Endodermal cell (in vitro differentiated cells): ENCODE measurements around the gene IZUMO4. TPM values are rescaled to one million over a fixed set of nuclear protein-coding genes. Genes with fewer than 3 reads are reported as not detected.

Source experiments
- DNase-seq: peaks from one replicate; pipeline ENCODE4 v3.0.0-alpha.2; 2017
- H3K27ac ChIP-seq: 2 replicates; pipeline ENCODE4 v1.5.1; 2013; ENCODE audit warnings: mild to moderate bottlenecking, low read depth, low read length, moderate library complexity
- H3K27me3 ChIP-seq: 2 replicates; pipeline ENCODE4 v1.6.1; 2013; ENCODE audit warnings: mild to moderate bottlenecking, low read length, moderate library complexity; ENCODE audit not compliant: insufficient read depth, control insufficient read depth, poor library complexity, severe bottlenecking
- H3K36me3 ChIP-seq: 2 replicates; pipeline ENCODE4 v1.7.0; 2013; ENCODE audit warnings: mild to moderate bottlenecking, low read length, moderate library complexity; ENCODE audit not compliant: control insufficient read depth, insufficient read depth
- H3K4me1 ChIP-seq: one replicate; pipeline ENCODE4 v1.7.0; 2013; ENCODE audit warnings: low read length; ENCODE audit not compliant: control insufficient read depth, insufficient read depth
- H3K4me3 ChIP-seq: 2 replicates; pipeline ENCODE4 v1.5.1; 2013; ENCODE audit warnings: mild to moderate bottlenecking, low read length, moderate library complexity
- H3K9ac ChIP-seq: 2 replicates; pipeline ENCODE4 v1.6.1; 2013; ENCODE audit warnings: mild to moderate bottlenecking, low read length, moderate library complexity; ENCODE audit not compliant: poor library complexity, severe bottlenecking; ENCODE audit errors: extremely low read depth
- H3K9me3 ChIP-seq: 2 replicates; pipeline ENCODE4 v1.6.1; 2013; ENCODE audit warnings: mild to moderate bottlenecking, low read length, moderate library complexity; ENCODE audit not compliant: control insufficient read depth
- H3K27ac Mint-ChIP-seq: 2 replicates; pipeline ENCODE4 v1.8.0; 2020; ENCODE audit warnings: mixed read lengths
- H3K27me3 Mint-ChIP-seq: 2 replicates; pipeline ENCODE4 v1.8.0; 2021; ENCODE audit warnings: mild to moderate bottlenecking, mixed read lengths; ENCODE audit not compliant: insufficient read depth
- H3K36me3 Mint-ChIP-seq: 2 replicates; pipeline ENCODE4 v1.8.0; 2020; ENCODE audit warnings: low read depth, mixed read lengths
- H3K4me1 Mint-ChIP-seq: 2 replicates; pipeline ENCODE4 v1.8.0; 2020; ENCODE audit warnings: mixed read lengths
- H3K4me3 Mint-ChIP-seq: 2 replicates; pipeline ENCODE4 v1.8.0; 2020; ENCODE audit warnings: mild to moderate bottlenecking, moderate library complexity, mixed read lengths
- H3K9me3 Mint-ChIP-seq: 2 replicates; pipeline ENCODE4 v1.8.0; 2020; ENCODE audit warnings: mild to moderate bottlenecking, mixed read lengths
- CTCF ChIP-seq: fragments of 200-600 bp; sonication (generic); conservative IDR thresholded peaks from 2 replicates; pipeline ENCODE4 v1.5.0; 2021; ENCODE audit warnings: antibody characterized with exemption, mild to moderate bottlenecking
- WGBS, 2 experiments: methylation state at CpG; one replicate each; pipeline versions ENCODE4 v1.1.5 to v1.1.7; 2013; ENCODE audit warnings: missing lambda C conversion rate in 2 of 2, mixed read lengths in 1 of 2; ENCODE audit not compliant: insufficient coverage in 1 of 2, insufficient read length in 1 of 2; 5-methylcytosine and 5-hydroxymethylcytosine counted together
- total RNA-seq, 2 donors: library from RNA; stranded (reverse); fragmentation: NEBNext Ultra II Directional in 1 of 2; extraction: Animal tissue kit (Norgen Biotek cat#: 25700) in 1 of 2; gene quantifications; 2 replicates in 1 of 2; 3 replicates in 1 of 2; pipeline ENCODE4 v1.2.1, GENCODE V29; 2021

IZUMO4 gene
- total RNA-seq, 2 donors from 2014 or later = 4.3 to 5.4 TPM

DNA sequence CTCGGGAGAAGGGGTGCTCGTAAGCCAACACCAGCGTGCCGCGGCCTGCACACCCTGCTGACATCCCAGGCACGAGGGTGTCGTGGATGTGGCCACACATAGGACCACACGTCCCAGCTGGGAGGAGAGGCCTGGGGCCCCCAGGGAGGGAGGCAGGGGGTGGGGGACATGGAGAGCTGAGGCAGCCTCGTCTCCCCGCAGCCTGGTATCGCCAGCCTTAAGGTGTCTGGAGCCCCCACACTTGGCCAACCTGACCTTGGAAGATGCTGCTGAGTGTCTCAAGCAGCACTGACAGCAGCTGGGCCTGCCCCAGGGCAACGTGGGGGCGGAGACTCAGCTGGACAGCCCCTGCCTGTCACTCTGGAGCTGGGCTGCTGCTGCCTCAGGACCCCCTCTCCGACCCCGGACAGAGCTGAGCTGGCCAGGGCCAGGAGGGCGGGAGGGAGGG, 2.4 kb downstream of the IZUMO4 start:
- Histone ChIP-seq H3K36me3 (peaks cover 40% of the 10 kb centered on the region), H3K9ac (no peak overlapping the region), H3K27ac (no peak overlapping the region), H3K4me1 (peaks cover 4% of the 10 kb centered on the region), H3K4me3 (no peak overlapping the region), H3K27me3 (no peaks in the 10 kb centered on the region), H3K9me3 (no peaks in the 10 kb centered on the region)
- Mint-ChIP-seq H3K9me3 (no peaks in the 10 kb centered on the region), H3K27me3 (no peaks in the 10 kb centered on the region), H3K27ac (no peak overlapping the region), H3K4me1 (peaks cover 2% of the 10 kb centered on the region), H3K4me3 (no peak overlapping the region), H3K36me3 (peaks cover 34% of the 10 kb centered on the region)
- TF ChIP-seq CTCF = no peak
- 91 to 94% methylated on average over 8 to 16 of the region's 16 CpGs for WGBS, 2 experiments
- DNase-seq = no peak

DNA sequence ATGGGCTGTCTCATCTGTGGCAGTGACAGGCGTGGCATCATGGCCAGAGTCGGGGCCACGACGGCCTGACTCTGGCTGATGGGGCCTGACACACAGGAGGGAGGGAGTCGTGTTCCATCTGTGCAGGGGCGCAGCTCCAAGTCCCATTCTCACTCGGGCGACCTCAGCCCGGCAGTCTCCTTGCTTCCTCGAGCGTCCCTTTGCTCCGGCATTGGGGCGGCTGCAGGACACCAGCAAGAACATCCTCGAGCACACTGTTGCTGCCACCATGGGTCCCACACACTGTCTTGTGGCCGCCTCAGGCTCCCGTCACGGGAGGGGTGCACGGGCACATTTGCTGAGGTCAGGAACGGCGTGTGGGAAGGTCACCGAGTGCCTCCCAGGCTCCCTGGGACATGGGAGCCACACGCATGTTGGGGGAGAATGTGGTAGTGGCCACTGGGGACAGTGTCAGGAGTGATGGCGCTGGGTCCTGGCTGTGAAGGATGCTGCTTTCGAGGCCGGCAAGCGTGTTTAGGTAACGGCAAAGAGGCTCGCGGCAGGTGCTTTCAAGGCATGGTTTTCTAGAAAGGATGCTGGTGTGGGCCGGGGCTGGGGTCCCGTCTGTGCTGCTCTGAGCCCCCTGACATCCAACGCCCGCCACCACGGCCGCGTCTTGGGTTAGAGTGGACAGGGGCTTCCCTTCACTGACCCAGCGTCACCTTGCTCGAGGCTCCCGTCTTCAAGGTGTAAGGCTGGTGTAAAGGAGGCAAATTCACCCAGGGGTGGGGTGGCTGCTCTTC, 3.4 kb downstream of the IZUMO4 start:
- peaks cover 7% of the 10 kb centered on the region for H3K9me3 Mint-ChIP-seq
- no peaks in the 10 kb centered on the region for H3K27me3 ChIP-seq
- H3K36me3 Mint-ChIP-seq = peaks cover 45% of the 10 kb centered on the region
- 94 to 99% methylated on average over 32 to 39 of the region's 39 CpGs for WGBS, 2 experiments
- no peak overlapping the region for H3K27ac ChIP-seq
- H3K9ac ChIP-seq = no peak overlapping the region
- TF ChIP-seq CTCF = no peak
- H3K4me1 ChIP-seq = peaks cover 4% of the 10 kb centered on the region
- H3K4me3 Mint-ChIP-seq = no peak overlapping the region
- no peak for DNase-seq
- peaks cover 6% of the 10 kb centered on the region for H3K9me3 ChIP-seq
- H3K4me3 ChIP-seq = no peak overlapping the region
- no peaks in the 10 kb centered on the region for H3K27me3 Mint-ChIP-seq
- H3K27ac Mint-ChIP-seq = no peak overlapping the region
- H3K36me3 ChIP-seq = peaks cover 50% of the 10 kb centered on the region
- H3K4me1 Mint-ChIP-seq = peaks cover 2% of the 10 kb centered on the region

GRCh38 chr19:2100719-2101061, 4.0 kb downstream of the IZUMO4 start:
- Mint-ChIP-seq H3K27ac (no peak overlapping the region), H3K36me3 (peaks cover 50% of the 10 kb centered on the region), H3K4me3 (no peak overlapping the region)

More at GRCh38 chr19:2100719-2101061, 4.0 kb downstream of the IZUMO4 start:
- no peak overlapping the region for H3K27ac ChIP-seq
- Mint-ChIP-seq H3K4me1 (peaks cover 2% of the 10 kb centered on the region), H3K9me3 (peaks cover 12% of the 10 kb centered on the region), H3K27me3 (no peaks in the 10 kb centered on the region)
- WGBS, 2 experiments = 95 to 100% methylated on average over 5 to 11 of the region's 11 CpGs
- H3K36me3 ChIP-seq = peaks cover 55% of the 10 kb centered on the region
- H3K9me3 ChIP-seq = peaks cover 9% of the 10 kb centered on the region
- TF ChIP-seq CTCF = no peak
- H3K27me3 ChIP-seq = no peaks in the 10 kb centered on the region
- H3K4me3 ChIP-seq = no peak overlapping the region
- H3K4me1 ChIP-seq = peaks cover 4% of the 10 kb centered on the region
- no peak overlapping the region for H3K9ac ChIP-seq
- DNase-seq = no peak
